ENCODE results near the gene B3GNT9.
A peak's percentile ranks its signal among the peaks of the same experiment; 100 is the strongest.

The B3GNT9 gene

GRCh38 chr16:67117716-67118115, 33.1 kb downstream of the B3GNT9 start:
- TF ChIP-seq CTCF (IDR thresholded peaks at IDR 0.05): no peak
- H3K27ac ChIP-seq: peak overlapping the region; percentile 90
- no peaks in the 10 kb centered on the region for H3K27me3 ChIP-seq
- peaks cover 24% of the 10 kb centered on the region for H3K36me3 ChIP-seq
- H3K9me3 ChIP-seq: no peaks in the 10 kb centered on the region
- H3K4me1 ChIP-seq (ENCODE audit: control insufficient read depth in 1 of 2, insufficient read depth in 1 of 2, low read depth in 1 of 2, low read length in 1 of 2): peaks cover 25 to 36% of the 10 kb centered on the region in 2 experiments
- H3K4me3 ChIP-seq (ENCODE audit: low read depth in 1 of 2, low read length in 1 of 2): peak overlapping the region in 1 of 2 experiments; percentile 42

GRCh38 chr16:67116388-67117311, 34.1 kb downstream of the B3GNT9 start:
- H3K27ac ChIP-seq: peak overlapping the region; percentile 90
- peaks cover 15% of the 10 kb centered on the region for H3K36me3 ChIP-seq
- no peak for TF ChIP-seq CTCF (IDR thresholded peaks at IDR 0.05)
- H3K9me3 ChIP-seq: no peaks in the 10 kb centered on the region
- H3K4me3 ChIP-seq (ENCODE audit: low read depth in 1 of 2, low read length in 1 of 2): peak overlapping the region; percentile 42 to 47
- peaks cover 30 to 46% of the 10 kb centered on the region in 2 experiments for H3K4me1 ChIP-seq (ENCODE audit: control insufficient read depth in 1 of 2, insufficient read depth in 1 of 2, low read depth in 1 of 2, low read length in 1 of 2)
- H3K27me3 ChIP-seq: no peaks in the 10 kb centered on the region

GRCh38 chr16:67115639-67116038, 35.2 kb downstream of the B3GNT9 start:
- Histone ChIP-seq H3K9me3 (no peaks in the 10 kb centered on the region), H3K4me1 (ENCODE audit: control insufficient read depth in 1 of 2, insufficient read depth in 1 of 2, low read depth in 1 of 2, low read length in 1 of 2) (peaks cover 40 to 56% of the 10 kb centered on the region in 2 experiments), H3K27me3 (no peaks in the 10 kb centered on the region), H3K36me3 (peaks cover 10% of the 10 kb centered on the region), H3K4me3 (ENCODE audit: low read depth in 1 of 2, low read length in 1 of 2) (no peak overlapping the region), H3K27ac (peak overlapping the region; percentile 90)
- no peak for TF ChIP-seq CTCF (IDR thresholded peaks at IDR 0.05)

- TF ChIP-seq CTCF (IDR thresholded peaks at IDR 0.05): no peak
- Histone ChIP-seq H3K36me3 (peaks cover 2% of the 10 kb centered on the region), H3K27ac (no peak overlapping the region), H3K4me3 (ENCODE audit: low read depth in 1 of 2, low read length in 1 of 2) (no peak overlapping the region), H3K4me1 (ENCODE audit: control insufficient read depth in 1 of 2, insufficient read depth in 1 of 2, low read depth in 1 of 2, low read length in 1 of 2) (peaks cover 47 to 63% of the 10 kb centered on the region in 2 experiments), H3K27me3 (no peaks in the 10 kb centered on the region), H3K9me3 (no peaks in the 10 kb centered on the region)
These were observed 36.0 kb downstream of the B3GNT9 start for GRCh38 chr16:67114793-67115192.

GRCh38 chr16:67112591-67113399, 38.0 kb downstream of the B3GNT9 start:
- no peaks in the 10 kb centered on the region for H3K36me3 ChIP-seq
- no peaks in the 10 kb centered on the region for H3K27me3 ChIP-seq
- TF ChIP-seq CTCF (IDR thresholded peaks at IDR 0.05): no peak
- H3K9me3 ChIP-seq: no peaks in the 10 kb centered on the region
- peaks cover 54 to 70% of the 10 kb centered on the region in 2 experiments for H3K4me1 ChIP-seq (ENCODE audit: control insufficient read depth in 1 of 2, insufficient read depth in 1 of 2, low read depth in 1 of 2, low read length in 1 of 2)
- no peak overlapping the region for H3K27ac ChIP-seq
- no peak overlapping the region for H3K4me3 ChIP-seq (ENCODE audit: low read depth in 1 of 2, low read length in 1 of 2)

All from neutrophil (primary cell).